SHP77 treated with DMSO at 0.1 percent for 48 hours (cell line): ENCODE data around the gene XK.
"Not testable (repeated sequence)": the region's sequence is repeated elsewhere in the genome, so short reads cannot be mapped to it uniquely, and the experiment has no call there.

Experiments used
- DNase-seq: peaks from one replicate; lab custom pipeline; 2025; lab: John Stamatoyannopoulos, UW

The XK gene, protein sequence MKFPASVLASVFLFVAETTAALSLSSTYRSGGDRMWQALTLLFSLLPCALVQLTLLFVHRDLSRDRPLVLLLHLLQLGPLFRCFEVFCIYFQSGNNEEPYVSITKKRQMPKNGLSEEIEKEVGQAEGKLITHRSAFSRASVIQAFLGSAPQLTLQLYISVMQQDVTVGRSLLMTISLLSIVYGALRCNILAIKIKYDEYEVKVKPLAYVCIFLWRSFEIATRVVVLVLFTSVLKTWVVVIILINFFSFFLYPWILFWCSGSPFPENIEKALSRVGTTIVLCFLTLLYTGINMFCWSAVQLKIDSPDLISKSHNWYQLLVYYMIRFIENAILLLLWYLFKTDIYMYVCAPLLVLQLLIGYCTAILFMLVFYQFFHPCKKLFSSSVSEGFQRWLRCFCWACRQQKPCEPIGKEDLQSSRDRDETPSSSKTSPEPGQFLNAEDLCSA

DNA sequence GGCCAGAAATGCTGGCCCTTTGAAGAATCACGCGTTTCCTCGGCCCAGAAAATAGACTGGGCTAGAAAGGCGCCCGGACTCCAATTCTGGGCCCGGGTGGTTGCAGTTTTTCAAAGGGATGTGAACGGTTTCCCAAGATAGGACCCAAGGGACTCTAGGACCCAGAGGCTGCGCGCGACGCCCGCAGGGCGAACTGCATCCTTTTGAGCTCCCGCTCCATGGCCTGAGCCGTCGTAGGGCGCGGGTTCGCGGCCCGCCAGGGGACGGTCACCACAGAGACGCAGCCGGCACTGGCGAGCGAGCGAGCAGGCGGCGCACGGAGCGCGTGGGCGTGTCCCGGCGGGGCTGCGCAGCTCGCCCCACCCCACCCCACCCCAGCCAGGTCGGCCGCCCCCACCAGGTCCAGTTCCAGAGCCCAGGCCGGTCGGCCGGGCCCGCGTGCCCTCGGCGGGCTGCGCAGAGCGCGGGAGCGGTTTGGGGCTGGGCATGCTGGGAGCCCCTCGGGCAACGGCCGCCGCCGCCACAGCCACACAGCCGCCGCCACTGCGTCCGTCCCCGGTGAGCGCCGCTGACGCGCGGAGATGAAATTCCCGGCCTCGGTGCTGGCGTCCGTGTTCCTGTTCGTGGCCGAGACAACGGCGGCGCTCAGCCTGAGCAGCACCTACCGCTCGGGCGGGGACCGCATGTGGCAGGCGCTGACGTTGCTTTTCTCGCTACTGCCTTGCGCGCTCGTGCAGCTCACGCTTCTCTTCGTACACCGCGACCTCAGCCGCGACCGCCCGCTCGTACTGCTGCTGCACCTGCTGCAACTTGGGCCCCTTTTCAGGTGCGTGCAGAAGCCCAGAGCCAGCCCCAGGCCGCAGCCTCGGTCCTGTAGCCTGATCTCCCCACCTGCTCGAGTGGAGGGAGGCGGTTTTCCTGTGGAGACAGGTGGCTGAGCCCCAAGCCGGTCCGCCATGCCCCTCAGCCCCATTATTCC is at the start of gene XK:
Gene XK, plus strand, starts transcription at position 411 of the 979 bp plus-strand sequence. Its CDS starts 171 bp downstream, at position 582.
- peak; percentile 33 for DNase-seq

DNA sequence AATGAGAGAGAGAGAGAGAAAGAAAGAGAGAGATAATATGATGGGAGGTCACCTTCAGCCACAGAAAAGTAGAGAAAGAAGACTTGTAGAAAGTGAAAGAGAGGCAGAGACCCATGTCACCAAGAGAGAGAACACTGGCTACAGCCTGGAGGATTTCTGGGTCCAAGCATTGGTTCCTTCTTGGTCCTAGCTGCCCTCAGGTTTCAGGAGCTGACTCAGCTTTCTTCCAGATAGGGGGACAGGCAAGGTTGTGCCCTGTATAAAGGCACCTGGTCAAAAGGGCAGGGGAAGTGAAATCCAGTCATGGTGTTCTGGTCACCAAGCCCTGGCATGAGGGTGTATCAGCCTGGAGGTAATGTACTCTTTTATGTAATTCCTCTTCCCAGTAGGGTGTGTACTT is 47.5 kb upstream of the XK start:
- no peak for DNase-seq

DNA sequence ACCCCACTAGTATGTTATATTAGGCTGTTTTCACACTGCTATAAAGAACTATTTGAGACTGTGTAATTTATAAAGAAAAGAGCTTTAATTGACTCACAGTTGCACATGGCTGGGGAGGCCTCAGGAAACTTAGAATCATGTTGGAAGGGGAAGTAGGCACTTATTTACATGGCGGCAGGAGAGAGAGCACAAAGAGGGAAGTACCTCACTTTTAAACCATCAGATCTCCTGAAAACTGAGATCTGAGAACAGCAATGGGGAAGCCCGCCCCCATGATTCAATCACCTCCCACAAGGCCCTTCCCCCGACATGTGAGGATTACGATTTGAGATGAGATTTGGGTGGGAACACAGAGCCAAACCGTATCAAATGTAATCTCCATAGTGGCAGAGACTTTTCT is 45.4 kb upstream of the XK start:
- DNase-seq = no peak

DNA sequence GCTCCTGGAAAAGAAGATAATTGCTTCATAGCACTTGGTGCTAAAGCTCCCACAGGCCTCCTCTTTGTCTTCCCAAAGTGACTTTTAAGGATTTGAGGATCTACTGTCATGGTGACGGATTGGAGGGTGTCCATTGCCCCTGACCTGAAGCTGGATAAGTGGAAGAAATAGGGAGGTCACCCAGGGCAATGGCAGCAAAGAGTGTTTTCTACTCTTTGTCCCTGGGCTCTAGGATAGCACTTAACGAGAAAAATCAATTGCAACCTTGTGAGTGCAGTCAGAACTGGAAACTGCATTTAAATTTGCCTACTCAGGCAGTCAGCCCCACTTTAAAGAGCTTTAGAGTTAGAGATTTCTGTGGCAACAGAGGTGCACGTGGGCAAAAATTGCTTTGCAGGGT is 43.7 kb upstream of the XK start:
- no peak for DNase-seq

DNA sequence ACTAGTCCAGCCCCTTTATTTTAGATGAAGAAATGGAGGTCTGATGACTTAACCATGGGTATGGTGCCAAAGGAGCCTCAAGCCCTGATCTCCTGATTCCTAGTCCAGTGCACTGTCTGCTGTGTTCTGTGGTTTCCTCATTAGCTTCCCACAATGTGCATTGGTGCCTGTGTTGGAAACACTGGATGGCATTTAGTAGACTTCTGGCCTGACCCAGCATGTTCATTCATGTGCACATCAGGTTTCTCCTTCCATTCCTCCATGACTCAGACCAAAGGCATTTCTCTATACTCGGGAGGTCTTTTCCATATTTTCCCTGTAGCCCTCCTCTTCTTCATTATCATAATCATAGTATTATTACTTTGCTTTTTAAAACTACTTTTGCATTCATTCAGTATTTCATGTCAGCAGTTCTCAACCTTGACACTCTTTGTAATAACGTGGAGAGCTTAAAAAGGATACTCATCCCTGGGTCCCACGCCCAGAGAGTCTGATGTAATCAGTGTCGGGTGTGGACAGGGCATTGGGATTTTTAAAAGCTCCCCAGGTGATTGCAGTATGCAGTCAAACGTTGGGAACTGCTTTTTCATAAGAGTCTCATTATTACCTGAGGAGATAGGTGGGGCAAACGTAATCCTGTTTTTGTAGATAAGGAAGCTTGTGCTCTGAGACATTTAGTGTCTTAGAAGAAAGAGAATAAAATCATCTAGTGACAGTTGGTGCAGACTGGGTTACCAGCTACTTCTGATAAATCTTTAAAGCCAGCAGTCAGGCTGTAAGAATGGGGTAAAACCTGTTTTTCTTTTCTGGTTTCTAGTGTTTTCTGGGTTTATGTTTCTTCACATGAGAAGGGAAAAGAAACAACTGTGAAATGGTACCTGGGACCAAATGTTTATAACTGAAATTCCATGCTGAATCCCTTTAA is 40.9 kb upstream of the XK start:
- DNase-seq = no peak

DNA sequence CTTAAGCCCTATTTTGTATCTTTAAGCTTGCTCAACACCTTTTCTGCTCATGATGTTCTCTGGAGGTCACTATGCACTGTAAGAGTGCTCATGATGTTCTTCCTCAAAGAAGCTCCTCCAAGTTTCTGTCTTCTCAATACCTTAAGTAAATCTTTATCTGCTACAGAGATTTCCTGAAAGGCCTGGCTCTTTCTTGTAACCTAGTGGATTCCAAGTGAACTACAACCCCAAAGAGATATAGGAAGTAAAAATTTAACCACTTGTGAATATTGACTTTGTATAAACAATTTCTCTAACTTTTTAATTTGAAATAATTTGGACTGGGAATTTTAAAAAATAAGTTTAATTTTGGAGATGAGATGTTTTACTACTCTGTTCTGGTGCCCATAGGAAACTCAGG is 39.3 kb upstream of the XK start:
- no peak for DNase-seq

DNA sequence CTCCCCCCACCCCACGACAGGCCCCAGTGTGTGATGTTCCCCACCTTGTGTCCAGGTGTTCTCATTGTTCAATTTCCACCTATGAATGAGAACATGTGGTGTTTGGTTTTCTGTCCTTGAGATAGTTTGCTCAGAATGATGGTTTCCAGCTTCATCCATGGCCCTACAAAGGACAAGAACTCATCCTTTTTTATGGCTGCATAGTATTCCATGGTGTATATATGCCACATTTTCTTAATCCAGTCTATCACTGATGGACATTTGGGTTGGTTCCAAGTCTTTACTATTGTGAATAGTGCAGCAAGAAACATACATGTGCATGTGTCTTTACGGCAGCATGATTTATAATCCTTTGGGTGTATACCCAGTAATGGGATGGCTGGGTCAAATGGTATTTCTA is 34.7 kb upstream of the XK start:
- DNase-seq = not testable (repeated sequence)

DNA sequence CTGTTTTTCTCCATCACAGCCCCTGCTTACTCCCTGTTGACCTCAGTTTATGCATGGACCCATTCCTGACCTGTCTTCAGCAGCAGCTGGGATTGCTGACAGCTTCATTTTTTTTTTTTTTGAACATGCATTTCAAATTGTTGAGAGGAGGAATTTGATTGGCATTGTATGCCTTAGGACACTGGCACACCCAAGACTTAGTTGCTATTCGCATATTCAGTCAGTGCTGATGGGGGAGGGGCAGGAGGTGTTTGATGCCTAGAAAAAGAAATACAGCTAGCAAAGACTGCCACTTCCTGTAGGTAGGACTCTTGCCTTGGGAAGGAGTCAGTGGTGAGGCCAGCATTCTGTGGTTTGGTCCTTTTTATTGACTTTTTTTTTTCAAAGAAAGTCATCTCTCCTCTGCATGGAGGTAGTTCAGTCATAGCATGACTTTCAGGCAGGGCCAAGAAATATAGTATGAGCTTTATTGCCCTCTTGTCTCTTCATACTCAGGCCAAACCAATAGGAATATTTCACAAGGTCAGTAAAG is 33.6 kb upstream of the XK start:
- no peak for DNase-seq

DNA sequence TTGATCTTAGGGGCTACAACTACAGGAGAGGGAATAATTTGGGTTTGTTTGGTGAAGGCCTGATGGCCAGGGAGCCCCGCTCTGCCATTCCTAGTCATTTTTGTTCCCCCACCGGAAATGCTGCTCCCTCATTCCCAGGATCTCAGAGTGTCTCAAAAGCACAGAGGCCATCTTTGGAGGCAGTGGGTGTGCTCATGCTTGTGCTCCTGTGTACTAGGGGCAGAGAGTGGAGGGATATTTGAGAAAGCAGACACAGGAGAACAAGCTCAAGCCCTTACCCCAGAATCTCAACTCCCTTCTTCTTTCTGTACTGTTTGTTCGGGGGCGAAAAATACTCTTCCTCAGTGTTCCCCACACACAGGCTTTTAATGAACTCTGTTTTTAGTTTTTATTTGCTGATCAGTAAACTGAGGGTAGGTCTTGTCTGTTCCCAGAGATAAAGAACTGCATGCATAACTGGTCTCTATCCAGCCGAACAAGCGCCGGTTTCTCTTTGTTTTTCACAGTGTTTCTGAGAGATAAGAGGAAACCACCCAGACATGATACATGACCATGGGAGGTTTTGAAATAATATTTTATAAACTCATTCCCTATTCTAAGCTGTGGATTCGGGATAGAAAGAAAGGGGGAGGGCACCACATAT is 32.9 kb upstream of the XK start:
- no peak for DNase-seq

DNA sequence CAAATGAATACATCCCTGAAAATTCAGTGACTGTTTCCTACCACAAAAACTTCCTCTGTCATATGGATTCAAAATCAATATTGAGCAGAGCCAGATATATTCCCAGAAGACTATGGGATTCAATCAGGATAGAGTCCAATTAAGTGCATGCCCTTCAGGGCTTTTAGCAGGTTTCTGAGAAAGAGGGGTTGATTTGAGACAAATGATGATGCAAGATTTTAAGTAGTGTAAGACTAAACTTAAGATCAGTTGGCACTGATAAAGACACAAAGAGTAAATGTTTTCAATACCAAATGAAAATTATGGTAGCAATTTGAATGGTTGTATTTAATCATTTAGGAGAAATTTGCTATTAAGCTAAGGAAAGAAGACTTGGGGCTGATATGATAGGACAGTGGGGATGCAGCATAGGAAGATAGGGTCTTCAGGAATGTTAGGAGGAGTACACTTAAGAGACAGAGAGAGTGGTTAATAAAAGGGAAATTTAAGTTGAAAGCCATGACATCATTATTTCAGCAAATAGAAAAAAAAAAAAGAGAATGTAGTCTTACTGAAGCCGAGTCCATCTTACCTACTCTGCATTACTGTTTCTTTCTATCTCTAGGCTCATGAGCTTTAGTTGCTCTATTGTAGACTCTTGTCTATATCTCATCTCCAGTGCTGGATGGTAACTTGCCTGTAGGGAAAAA is 32.0 kb upstream of the XK start:
- no peak for DNase-seq

DNA sequence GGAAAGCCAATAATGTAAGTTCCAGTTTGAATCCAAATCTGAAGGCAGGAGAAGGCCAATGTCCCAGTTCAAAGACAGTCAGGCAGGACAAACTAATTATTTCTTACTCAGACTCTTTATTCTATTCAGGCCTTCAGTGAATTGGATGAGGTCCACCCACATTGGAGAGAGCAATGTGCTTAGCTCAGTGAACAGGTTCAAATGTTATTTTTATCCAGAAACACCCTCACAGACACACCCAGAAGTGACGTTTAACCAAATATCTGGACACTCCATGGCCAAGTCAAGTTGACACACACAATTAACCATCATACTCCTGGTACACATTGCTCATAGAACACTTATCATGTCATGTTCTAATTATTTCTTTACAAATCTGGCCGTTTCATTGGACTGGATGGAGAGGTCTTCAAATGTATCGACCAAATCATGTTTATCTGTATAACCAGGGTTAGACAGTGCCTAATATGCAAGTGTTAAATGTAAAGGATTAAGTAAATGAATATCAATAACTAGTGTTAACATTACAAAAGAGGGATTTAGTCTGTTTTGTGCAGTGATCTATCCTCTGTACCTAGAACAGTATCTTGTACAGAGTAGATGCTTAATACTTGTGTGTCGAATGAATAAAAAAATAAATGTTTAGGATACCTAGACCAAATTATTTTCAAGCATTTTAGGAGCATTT is 27.1 kb upstream of the XK start:
- DNase-seq = no peak

DNA sequence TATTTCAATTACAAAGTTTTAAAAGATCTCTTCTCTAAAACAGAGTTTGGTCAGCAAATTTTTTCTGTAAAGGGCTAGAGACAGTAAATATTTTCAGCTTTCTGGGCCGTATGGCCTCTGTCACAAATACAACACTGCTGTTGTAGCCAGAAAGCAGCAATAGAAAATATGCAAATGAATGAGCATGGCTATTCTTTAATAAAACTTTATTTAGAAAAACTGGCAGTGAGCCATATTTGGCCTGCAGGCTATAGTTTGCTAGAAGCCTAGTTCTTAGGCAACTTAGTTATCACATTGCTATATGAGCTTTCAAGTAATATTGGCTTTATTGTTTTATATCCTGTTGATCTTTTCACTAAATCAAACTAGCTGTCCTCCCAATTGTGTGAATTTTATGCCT is 26.5 kb upstream of the XK start:
- DNase-seq = no peak

DNA sequence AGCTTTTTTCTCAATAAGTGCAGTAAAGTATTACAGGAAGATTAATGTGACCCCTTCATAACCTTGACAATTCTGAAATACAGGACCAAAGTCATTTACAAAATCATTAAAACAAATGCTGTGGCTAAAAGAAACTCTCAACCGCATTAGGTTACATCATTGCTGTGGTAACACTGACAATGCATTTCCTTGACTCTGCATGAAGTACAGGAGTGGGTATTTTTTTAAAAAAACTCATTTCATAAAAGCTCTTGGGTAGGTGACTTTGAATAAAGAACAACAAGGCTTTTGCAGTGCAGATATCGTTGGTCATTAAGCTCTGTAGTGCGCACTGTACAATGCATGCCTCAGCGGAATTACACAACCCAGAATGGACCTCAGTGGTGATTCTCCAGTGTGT is 23.4 kb upstream of the XK start:
- no peak for DNase-seq

DNA sequence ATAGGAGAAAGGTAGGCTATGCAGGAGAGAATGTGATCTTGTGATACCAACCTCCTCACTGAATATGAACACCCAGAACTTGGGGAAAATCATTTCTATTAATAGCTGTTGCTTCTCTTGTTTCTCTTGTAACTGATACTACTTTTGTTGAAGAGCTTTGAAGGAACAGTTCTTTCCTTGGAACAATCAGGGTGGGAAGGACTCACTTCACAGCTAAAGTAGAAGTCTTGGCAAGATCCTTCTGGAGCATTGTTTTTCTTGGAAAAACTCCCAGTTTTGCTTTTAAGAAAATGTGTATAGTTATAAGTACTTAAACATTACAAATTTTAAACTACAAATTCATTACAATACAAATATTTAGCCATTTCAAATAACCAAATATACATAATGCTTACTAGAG is 19.1 kb upstream of the XK start:
- no peak for DNase-seq

DNA sequence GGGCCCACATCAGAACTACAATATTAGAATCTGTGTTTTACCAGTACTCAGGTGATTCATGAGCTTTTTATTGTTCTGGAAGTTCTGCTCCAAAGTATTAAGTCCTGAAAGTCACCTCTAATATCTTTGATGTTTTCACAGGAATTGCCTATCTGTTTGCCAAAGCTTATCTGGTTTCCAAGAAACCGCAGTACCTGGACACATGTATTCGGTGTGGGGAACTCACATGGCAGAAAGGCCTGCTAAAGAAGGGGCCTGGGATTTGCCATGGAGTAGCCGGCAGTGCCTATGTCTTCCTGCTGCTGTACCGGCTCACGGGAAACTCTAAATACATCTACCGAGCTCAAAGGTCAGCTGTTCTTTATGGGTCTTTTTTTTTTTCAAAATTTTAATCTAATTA is 18.4 kb upstream of the XK start:
- no peak for DNase-seq

DNA sequence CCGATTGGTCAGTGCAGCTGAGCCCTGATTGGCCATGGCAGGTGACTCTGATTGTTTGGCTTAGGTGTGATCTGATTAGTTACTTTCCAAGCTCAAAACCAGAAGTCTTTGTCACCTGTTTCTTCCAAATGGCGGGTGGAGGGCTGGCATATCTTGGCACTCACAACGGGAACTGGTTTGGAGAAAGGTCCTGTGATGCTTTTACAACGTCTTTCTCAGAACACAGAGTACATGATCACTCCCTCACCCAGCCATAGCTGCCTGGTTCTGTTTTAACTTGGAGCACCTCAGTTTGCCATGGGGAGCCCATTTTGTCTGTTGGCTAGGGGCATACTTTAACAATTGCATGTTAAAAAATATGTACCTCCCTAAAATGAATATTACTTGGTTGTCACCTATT is 13.0 kb upstream of the XK start:
- no peak for DNase-seq

DNA sequence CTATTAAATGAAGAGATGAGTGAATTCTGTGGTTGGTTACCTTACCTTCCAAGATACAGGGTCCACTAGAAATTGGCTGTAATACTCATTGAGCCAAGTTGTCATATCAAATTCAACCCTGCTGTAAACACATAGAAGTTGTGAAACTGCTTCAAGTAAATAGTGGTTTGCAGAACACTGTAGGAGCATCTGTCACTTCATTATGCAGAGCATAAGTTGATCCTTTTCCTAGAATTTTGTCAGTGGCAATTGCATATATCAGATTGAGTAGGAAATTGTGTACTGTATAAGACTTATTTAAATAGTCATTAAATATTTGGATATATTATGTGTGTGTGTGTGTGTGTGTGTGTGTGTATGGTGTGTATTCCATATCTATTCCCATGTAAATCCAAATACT is 8.8 kb upstream of the XK start:
- no peak for DNase-seq

DNA sequence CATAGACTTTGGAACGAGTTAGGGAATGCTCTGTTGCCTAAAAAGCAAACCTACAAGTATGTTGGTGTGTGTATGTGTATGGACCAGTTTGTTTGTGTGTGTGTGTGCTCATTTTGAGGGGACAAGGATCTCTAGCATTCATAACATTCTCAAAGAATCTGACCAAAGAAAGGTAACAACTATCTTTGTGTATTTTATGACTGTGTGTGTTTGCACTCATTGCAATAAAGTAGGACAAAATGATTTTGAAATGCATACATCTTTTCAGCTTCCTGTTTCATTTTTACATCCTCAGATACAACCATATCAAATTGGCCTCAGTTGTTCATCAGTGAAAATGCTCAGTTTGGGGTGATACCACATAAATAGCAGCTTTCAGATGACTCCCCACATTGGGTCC is 8.3 kb upstream of the XK start:
- no peak for DNase-seq

DNA sequence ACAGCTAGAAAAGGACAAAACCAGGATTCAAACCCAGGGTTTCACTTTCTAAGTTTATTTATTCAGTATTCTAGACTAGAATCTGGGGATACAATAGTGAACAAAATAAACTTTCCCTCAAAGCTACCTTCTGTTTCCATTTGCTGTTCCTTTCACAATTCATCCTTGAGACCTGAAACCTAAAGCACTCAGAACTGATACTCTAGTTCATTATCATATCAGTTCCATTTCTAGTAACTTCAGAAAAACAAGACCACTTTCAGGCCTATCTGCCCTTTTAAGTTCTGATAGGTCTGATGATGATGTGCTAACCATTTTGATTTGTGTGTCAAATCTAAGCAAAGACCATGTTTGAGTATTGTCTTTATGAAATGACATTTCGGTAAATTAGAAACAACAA is 7.8 kb upstream of the XK start:
- no peak for DNase-seq

DNA sequence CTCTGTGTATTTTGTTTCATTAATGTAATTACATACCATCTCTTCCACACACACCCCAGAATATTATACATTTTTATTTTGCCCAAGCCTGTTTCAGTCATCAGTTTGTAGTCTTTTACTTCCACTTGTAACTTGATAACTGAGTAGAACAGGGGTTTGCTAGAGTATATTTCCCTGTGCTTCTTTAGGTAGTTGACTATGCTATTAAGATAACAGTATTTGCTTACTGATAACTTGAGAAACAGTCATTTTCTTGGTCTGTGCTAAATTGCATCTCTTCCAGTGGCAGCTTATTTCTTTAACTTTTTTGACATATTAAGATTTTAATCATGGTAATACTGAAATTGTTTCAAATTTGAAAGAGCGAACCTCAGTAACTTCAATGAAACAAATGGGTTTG is 7.0 kb upstream of the XK start:
- no peak for DNase-seq
